NCI-H1105 treated with DMSO at 0.1 percent for 48 hours (cell line): ENCODE data around the gene ZNF513.
"Not testable (repeated sequence)": the region's sequence is repeated elsewhere in the genome, so short reads cannot be mapped to it uniquely, and the experiment has no call there.

Source experiments
- DNase-seq: peaks from one replicate; lab custom pipeline; 2025; lab: John Stamatoyannopoulos, UW

Gene ZNF513

GRCh38 chr2:27356056-27356381 lies 24.5 kb downstream of the ZNF513 start:
- no peak for DNase-seq

DNA sequence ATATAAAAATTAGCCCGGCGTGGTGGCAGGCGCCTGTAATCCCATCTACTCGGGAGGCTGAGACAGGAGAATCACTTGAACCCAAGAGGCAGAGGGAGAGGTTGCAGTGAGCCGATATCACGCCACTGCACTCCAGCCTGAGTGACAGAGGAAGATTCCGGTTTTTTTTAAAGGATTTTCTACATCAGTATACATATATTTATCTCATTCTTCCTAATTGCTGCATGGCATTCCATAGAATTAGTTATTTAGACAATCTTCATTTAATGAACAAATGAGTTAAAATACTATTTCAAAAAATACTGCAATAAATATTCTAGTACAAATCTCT lies 26.0 kb downstream of the ZNF513 start:
- no peak for DNase-seq

DNA sequence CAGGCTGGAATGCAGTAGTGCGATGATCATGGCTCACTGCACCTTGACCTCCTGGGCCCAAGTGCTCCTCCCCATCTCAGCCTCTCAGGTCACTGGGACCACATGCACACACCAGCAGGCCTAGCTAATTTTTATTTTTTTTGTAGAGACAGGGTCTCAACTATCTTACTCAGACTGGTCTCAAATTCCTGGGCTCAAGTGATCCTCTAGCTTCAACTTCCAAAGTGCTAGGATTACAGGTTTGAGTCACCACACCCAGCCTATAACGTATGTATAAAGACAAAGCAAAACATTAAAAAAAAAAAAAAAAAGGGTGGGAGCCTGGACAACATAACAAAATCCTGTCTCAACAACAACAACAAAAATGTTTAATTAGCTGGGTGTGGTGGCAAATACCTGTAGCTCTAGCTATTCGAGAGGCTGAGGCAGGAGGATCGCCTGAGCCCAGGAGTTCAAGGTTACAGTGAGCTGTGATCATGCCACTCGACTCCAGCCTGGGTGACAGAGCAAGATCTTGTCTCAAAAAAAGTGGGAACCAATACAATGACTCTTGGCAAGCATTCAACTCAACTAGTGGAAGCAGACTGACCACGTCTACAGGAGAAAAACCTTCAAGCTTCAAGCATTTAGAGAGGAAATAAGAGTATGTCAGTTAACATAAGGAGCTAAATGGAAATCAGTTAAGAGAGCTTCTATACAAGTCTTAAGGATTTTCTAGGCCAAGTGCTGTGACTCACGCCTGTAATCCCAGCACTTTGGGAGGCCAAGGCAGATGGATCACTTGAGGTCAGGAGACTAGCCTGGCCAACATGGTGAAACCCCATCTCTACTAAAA lies 26.6 kb downstream of the ZNF513 start:
- no peak for DNase-seq

GRCh38 chr2:27353386-27353761 lies 27.2 kb downstream of the ZNF513 start:
- DNase-seq: not testable (repeated sequence)

DNA sequence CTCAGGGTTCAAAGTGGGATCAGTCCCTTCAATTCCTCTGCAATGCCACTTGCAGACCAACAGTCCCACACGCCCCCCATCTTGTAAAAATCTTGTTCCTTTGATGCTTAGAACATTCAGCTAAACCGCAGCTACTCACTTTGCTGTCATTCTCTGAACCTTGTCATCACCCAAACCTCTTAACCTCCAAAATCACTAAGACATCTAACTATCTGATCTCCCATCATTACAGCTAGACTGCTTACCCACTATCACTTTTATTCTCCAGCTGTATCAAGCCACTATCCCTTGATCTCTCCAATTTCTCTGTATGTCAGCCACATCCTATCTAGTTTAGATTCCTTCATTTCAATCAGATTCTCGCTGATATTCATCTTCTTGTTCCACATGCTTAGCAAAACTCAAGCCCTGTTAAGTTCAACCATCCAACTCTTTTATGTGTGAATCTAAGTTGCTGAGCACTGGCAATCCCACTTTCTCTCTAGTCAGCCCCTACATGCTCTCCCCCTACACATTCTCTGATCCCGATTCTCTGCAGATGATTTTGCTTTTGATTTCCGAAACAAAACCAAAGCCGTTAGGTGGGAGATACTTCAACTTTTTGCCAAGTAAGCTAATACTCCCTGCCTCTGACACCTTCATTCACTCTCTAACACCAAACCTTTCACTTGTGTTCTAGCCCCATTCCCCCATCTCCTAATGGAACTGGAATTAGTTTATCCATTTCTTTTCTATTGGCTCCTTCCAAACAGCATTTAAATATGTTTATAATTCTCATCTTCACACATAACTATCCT lies 28.5 kb downstream of the ZNF513 start:
- no peak for DNase-seq

DNA sequence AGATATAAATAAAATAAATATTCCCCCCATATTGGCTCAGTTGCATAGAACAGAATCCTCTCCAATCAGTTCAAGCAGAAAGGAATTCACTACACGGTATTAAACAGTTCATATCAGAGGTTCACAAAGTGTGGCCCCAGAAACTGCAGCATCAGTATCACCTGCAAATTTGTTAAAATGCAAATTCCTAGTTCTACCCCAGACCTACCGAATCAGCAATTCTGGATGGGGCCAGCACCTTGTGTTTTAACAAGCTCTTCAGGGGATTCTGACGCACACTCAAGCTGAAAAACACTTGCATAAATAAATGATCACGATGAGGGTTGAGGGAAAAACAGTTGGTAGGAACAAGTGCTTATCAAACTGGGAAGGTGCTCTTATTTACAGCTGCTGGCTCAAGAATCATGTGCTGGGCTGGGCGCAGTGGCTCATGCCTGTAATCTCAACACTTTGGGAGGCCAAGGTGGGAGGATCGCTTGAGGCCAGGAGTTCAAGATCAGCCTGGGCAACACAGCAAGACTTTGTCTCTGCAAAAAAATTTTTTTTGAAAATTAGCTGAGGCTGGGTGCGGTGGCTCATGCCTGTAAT lies 30.3 kb downstream of the ZNF513 start:
- DNase-seq: no peak

DNA sequence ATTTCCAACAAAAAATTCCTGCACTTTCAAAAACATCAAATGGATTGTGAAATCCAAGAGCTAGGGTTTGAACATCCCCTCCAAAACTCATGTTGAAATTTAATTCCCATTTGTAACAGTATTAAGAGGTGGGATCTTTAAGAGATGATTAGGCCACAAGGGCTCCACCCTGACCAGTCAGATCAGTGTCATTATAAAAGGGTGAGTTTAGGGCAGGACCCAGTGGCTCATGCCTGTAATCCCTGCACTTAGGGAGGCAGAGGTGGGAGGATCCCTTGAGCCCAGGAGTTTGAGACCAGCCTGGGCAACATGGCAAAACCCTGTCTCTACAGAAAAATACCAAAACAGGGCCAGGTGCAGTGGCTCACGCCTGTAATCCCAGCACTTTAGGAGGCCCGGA lies 32.9 kb downstream of the ZNF513 start:
- no peak for DNase-seq

GRCh38 chr2:27336173-27336572 lies 44.4 kb downstream of the ZNF513 start:
- no peak for DNase-seq

DNA sequence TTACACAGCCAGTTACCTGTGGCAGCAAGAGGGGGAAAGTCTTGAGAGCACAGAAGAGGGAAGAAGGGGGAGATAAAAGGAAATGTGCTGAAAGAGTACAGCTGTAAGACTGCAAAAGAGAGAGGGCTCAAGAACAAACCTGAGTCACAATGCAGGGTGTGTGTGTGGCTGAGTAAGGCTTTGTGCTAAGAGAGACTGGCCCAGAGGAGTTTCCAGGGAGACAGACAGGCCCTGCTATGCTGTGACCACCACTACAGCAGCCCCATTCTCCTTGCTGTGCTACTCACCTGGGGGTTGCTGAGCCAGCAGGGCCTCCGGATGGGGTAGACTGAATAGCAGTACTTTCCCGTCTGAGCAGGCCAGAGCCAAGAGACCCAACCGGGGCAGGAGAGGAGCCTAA lies 45.2 kb downstream of the ZNF513 start:
- no peak for DNase-seq
